Erythroblast (primary cell): ENCODE measurements around the gene TEX11.

Experiments used
- GATA1 ChIP-seq: IDR thresholded peaks from 2 replicates; pipeline ENCODE4 v1.6.1; 2011; ENCODE audit warnings: low read depth, mild to moderate bottlenecking, control low read depth, low read length, moderate library complexity
- POLR2A ChIP-seq: IDR thresholded peaks from 2 replicates; pipeline ENCODE4 v1.6.1; 2011; ENCODE audit warnings: mild to moderate bottlenecking, low read length

DNA sequence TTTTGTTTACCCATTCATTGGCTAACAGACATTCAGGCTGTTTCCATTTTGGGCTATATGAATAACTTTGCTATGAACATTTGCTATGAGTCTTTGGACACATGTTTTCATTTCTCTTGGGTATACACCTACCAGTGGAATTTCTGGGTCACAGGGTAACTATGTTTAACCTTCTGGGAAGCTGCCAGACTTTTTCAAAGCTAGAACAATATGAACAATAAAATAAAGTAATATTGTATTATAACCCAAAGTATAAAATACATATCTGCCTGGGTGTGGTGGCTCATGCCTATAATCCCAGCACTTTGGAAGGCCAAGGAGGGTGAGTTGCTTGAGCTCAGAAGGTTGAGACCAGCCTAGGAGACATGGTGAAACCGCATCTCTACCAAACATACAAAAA lies 373.3 kb downstream of the TEX11 start:
- TF ChIP-seq POLR2A (no peak), GATA1 (no peak)
